ENCODE results near the gene PRKCE. TPM values are rescaled to one million over a fixed set of nuclear protein-coding genes. Genes with fewer than 3 reads are reported as not detected.
"Not testable (repeated sequence)": the region's sequence is repeated elsewhere in the genome, so short reads cannot be mapped to it uniquely, and the experiment has no call there.

Gene PRKCE
- total RNA-seq, 1 experiment from 2014 or later: 14.8 TPM

GRCh38 chr2:45889620-45890370 is 238.3 kb downstream of the PRKCE start:
- ATAC-seq (no peak), DNase-seq (ENCODE audit: low read depth, low spot score) (no peak)
- POLR2A ChIA-PET: no interaction called here
- BruUV-seq (replicated peaks): no TSS peak
- Histone ChIP-seq H3K27me3 (ENCODE audit: insufficient read depth, low read length) (no peaks in the 10 kb centered on the region), H3K9ac (ENCODE audit: low read length) (no peak overlapping the region), H3K4me3 (replicated peaks in 1 of 2; ENCODE audit: low read depth in 1 of 2, low read length in 2 of 2) (no peak overlapping the region), H3K4me1 (ENCODE audit: control insufficient read depth in 1 of 2, insufficient read depth in 2 of 2, low read length in 2 of 2) (no peaks in the 10 kb centered on the region), H3K9me3 (ENCODE audit: control insufficient read depth in 1 of 2, insufficient read depth in 1 of 2, low read depth in 1 of 2, low read length in 2 of 2) (no peaks in the 10 kb centered on the region), H3K79me2 (ENCODE audit: insufficient read depth, low read length) (peaks cover 3% of the 10 kb centered on the region; the same call in 1 of the 2 replicates), H3K36me3 (ENCODE audit: control insufficient read depth in 1 of 2, insufficient read depth in 2 of 2, low read length in 2 of 2) (no peaks in the 10 kb centered on the region), H3K27ac (ENCODE audit: low read depth, low read length) (no peak overlapping the region), H3K9me2 (ENCODE audit: insufficient read depth) (no peaks in the 10 kb centered on the region), H4K20me1 (ENCODE audit: insufficient read depth) (no peaks in the 10 kb centered on the region), H2AFZ (ENCODE audit: low read depth, low read length, poor library complexity, severe bottlenecking) (no peak overlapping the region), H3K4me2 (ENCODE audit: low read length) (no peak overlapping the region)
- TF ChIP-seq MAX (IDR thresholded peaks at IDR 0.05) (no peak), FOSL1 (IDR thresholded peaks at IDR 0.05; ENCODE audit: low read depth) (no peak), SP1 (IDR thresholded peaks at IDR 0.05; ENCODE audit: low read depth) (no peak), CBX3 (IDR thresholded peaks at IDR 0.05; ENCODE audit: low read depth) (no peak), YY1 (IDR thresholded peaks at IDR 0.05; ENCODE audit: extremely low read depth, insufficient replicate concordance, low read depth, low read length) (no peak), SRF (IDR thresholded peaks at IDR 0.05; ENCODE audit: low read depth) (no peak), POLR2A (IDR thresholded peaks at IDR 0.05; ENCODE audit: borderline replicate concordance, extremely low read depth, insufficient read depth, insufficient read length) (no peak), EGR1 (IDR thresholded peaks at IDR 0.05; ENCODE audit: low read depth) (no peak), JUND (IDR thresholded peaks at IDR 0.05) (no peak), ZNF274 (IDR thresholded peaks at IDR 0.05; ENCODE audit: low read depth, low read length) (no peak), TCF7L2 (IDR thresholded peaks at IDR 0.05; ENCODE audit: borderline replicate concordance, extremely low read depth, insufficient read depth, insufficient read length) (no peak), ZFX (IDR thresholded peaks at IDR 0.05) (no peak), ELF1 (IDR thresholded peaks at IDR 0.05; ENCODE audit: borderline replicate concordance, low read depth) (no peak)
- CTCF ChIA-PET: no interaction called here
- intact Hi-C loops (cut with micrococcal nuclease): no loop called here
- RAD21 ChIA-PET (ENCODE audit: low non-redundant PET in 1 of 2, low total read pairs in 2 of 2, uncharacterized antibody in 2 of 2, unreplicated experiment in 2 of 2): no interaction called here

GRCh38 chr2:45890371-45890646 is 238.8 kb downstream of the PRKCE start:
- H3K79me2 ChIP-seq (ENCODE audit: insufficient read depth, low read length); H3K9me3 ChIP-seq (ENCODE audit: control insufficient read depth in 1 of 2, insufficient read depth in 1 of 2, low read depth in 1 of 2, low read length in 2 of 2); POLR2A ChIA-PET; H4K20me1 ChIP-seq (ENCODE audit: insufficient read depth); H3K9me2 ChIP-seq (ENCODE audit: insufficient read depth); BruUV-seq (replicated peaks); intact Hi-C loops (cut with micrococcal nuclease); DNase-seq (ENCODE audit: low read depth, low spot score); ATAC-seq; RAD21 ChIA-PET (ENCODE audit: low non-redundant PET in 1 of 2, low total read pairs in 2 of 2, uncharacterized antibody in 2 of 2, unreplicated experiment in 2 of 2); H2AFZ ChIP-seq (ENCODE audit: low read depth, low read length, poor library complexity, severe bottlenecking); H3K27me3 ChIP-seq (ENCODE audit: insufficient read depth, low read length); CTCF ChIA-PET; H3K4me2 ChIP-seq (ENCODE audit: low read length); H3K27ac ChIP-seq (ENCODE audit: low read depth, low read length); H3K4me1 ChIP-seq (ENCODE audit: control insufficient read depth in 1 of 2, insufficient read depth in 2 of 2, low read length in 2 of 2); H3K36me3 ChIP-seq (ENCODE audit: control insufficient read depth in 1 of 2, insufficient read depth in 2 of 2, low read length in 2 of 2); H3K4me3 ChIP-seq (replicated peaks in 1 of 2; ENCODE audit: low read depth in 1 of 2, low read length in 2 of 2); H3K9ac ChIP-seq (ENCODE audit: low read length): not testable (repeated sequence)
